Panc1 (cell line): ENCODE data around the gene ATRNL1.

Experiments used
- POLR2AphosphoS5 ChIP-seq: IDR thresholded peaks from 2 replicates; pipeline ENCODE4 v1.6.1; 2012; ENCODE audit warnings: mild to moderate bottlenecking, low read depth, low read length, moderate library complexity
- TF ChIP-seq, protein P1 (sequence below): fragments of 450-650 bp; IDR thresholded peaks from 2 replicates; pipeline ENCODE4 v1.5.1; 2017; ENCODE audit warnings: mild to moderate bottlenecking
- TF ChIP-seq, protein P2 (sequence below), 2 experiments: IDR thresholded peaks; 2 replicates each; pipeline ENCODE4 v1.6.1; 2011 to 2012; ENCODE audit warnings: low read depth in 2 of 2, control low read depth in 1 of 2, low read length in 1 of 2, mild to moderate bottlenecking in 1 of 2, moderate library complexity in 1 of 2; ENCODE audit not compliant: insufficient read depth in 1 of 2

GRCh38 chr10:115898242-115898641 is 805.1 kb downstream of the ATRNL1 start:
- TF ChIP-seq, protein P1, sequence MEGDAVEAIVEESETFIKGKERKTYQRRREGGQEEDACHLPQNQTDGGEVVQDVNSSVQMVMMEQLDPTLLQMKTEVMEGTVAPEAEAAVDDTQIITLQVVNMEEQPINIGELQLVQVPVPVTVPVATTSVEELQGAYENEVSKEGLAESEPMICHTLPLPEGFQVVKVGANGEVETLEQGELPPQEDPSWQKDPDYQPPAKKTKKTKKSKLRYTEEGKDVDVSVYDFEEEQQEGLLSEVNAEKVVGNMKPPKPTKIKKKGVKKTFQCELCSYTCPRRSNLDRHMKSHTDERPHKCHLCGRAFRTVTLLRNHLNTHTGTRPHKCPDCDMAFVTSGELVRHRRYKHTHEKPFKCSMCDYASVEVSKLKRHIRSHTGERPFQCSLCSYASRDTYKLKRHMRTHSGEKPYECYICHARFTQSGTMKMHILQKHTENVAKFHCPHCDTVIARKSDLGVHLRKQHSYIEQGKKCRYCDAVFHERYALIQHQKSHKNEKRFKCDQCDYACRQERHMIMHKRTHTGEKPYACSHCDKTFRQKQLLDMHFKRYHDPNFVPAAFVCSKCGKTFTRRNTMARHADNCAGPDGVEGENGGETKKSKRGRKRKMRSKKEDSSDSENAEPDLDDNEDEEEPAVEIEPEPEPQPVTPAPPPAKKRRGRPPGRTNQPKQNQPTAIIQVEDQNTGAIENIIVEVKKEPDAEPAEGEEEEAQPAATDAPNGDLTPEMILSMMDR = no peak
- TF ChIP-seq, protein P2, sequence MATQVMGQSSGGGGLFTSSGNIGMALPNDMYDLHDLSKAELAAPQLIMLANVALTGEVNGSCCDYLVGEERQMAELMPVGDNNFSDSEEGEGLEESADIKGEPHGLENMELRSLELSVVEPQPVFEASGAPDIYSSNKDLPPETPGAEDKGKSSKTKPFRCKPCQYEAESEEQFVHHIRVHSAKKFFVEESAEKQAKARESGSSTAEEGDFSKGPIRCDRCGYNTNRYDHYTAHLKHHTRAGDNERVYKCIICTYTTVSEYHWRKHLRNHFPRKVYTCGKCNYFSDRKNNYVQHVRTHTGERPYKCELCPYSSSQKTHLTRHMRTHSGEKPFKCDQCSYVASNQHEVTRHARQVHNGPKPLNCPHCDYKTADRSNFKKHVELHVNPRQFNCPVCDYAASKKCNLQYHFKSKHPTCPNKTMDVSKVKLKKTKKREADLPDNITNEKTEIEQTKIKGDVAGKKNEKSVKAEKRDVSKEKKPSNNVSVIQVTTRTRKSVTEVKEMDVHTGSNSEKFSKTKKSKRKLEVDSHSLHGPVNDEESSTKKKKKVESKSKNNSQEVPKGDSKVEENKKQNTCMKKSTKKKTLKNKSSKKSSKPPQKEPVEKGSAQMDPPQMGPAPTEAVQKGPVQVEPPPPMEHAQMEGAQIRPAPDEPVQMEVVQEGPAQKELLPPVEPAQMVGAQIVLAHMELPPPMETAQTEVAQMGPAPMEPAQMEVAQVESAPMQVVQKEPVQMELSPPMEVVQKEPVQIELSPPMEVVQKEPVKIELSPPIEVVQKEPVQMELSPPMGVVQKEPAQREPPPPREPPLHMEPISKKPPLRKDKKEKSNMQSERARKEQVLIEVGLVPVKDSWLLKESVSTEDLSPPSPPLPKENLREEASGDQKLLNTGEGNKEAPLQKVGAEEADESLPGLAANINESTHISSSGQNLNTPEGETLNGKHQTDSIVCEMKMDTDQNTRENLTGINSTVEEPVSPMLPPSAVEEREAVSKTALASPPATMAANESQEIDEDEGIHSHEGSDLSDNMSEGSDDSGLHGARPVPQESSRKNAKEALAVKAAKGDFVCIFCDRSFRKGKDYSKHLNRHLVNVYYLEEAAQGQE (IDR thresholded peaks at IDR 0.05; ENCODE audit: insufficient read depth in 1 of 2, low read depth in 2 of 2, low read length in 1 of 2) = no peak
- TF ChIP-seq POLR2AphosphoS5 = no peak
